Activated CD8-positive, alpha-beta memory T cell treated with anti-CD3 and anti-CD28 coated beads for 24 hours (primary cell): ENCODE results near the gene CDKAL1.

Experiments
- DNase-seq: peaks from one replicate; pipeline ENCODE4 v3.0.0-alpha.2; 2020

CDKAL1 gene

GRCh38 chr6:20996099-20996498 is 461.8 kb downstream of the CDKAL1 start:
- no peak for DNase-seq

- no peak for DNase-seq
Measured at GRCh38 chr6:20997143-20997769, 463.0 kb downstream of the CDKAL1 start.

GRCh38 chr6:20997770-20998147 is 463.5 kb downstream of the CDKAL1 start:
- no peak for DNase-seq

GRCh38 chr6:20998748-20999448 is 464.6 kb downstream of the CDKAL1 start:
- DNase-seq, result no peak

- DNase-seq, result no peak
Measured at GRCh38 chr6:21000331-21000801, 466.1 kb downstream of the CDKAL1 start.

GRCh38 chr6:21001736-21002135 is 467.5 kb downstream of the CDKAL1 start:
- no peak for DNase-seq

- no peak for DNase-seq
Measured at GRCh38 chr6:21003780-21004541, 469.7 kb downstream of the CDKAL1 start.

GRCh38 chr6:21005816-21006570 is 471.7 kb downstream of the CDKAL1 start:
- DNase-seq, result no peak

- DNase-seq, result no peak
Measured at GRCh38 chr6:21019614-21020013, 485.4 kb downstream of the CDKAL1 start.

- no peak for DNase-seq
Measured at GRCh38 chr6:21022343-21023107, 488.3 kb downstream of the CDKAL1 start.

GRCh38 chr6:21023210-21023609 is 489.0 kb downstream of the CDKAL1 start:
- DNase-seq, result no peak

GRCh38 chr6:21024616-21025015 is 490.4 kb downstream of the CDKAL1 start:
- DNase-seq, result no peak

- no peak for DNase-seq
Measured at GRCh38 chr6:21026576-21027273, 492.5 kb downstream of the CDKAL1 start.

GRCh38 chr6:21027507-21027906 is 493.2 kb downstream of the CDKAL1 start:
- no peak for DNase-seq

GRCh38 chr6:21031182-21031581 is 496.9 kb downstream of the CDKAL1 start:
- DNase-seq, result no peak

GRCh38 chr6:21033084-21033483 is 498.8 kb downstream of the CDKAL1 start:
- no peak for DNase-seq

GRCh38 chr6:21033575-21034026 is 499.3 kb downstream of the CDKAL1 start:
- DNase-seq, result no peak

GRCh38 chr6:21034345-21034744 is 500.1 kb downstream of the CDKAL1 start:
- no peak for DNase-seq

GRCh38 chr6:21037453-21037852 is 503.2 kb downstream of the CDKAL1 start:
- no peak for DNase-seq

GRCh38 chr6:21039926-21040325 is 505.7 kb downstream of the CDKAL1 start:
- DNase-seq, result no peak

GRCh38 chr6:21045135-21045700 is 511.0 kb downstream of the CDKAL1 start:
- DNase-seq, result no peak
